SIG-M5 treated with dmso at 0.1 percent for 504 hours (cell line): Measurements from ENCODE around the gene HIPK2.

Source experiments
- DNase-seq: peaks from one replicate; lab custom pipeline; 2025; ENCODE audit not compliant: unreplicated experiment; lab: John Stamatoyannopoulos, UW

Gene HIPK2

DNA sequence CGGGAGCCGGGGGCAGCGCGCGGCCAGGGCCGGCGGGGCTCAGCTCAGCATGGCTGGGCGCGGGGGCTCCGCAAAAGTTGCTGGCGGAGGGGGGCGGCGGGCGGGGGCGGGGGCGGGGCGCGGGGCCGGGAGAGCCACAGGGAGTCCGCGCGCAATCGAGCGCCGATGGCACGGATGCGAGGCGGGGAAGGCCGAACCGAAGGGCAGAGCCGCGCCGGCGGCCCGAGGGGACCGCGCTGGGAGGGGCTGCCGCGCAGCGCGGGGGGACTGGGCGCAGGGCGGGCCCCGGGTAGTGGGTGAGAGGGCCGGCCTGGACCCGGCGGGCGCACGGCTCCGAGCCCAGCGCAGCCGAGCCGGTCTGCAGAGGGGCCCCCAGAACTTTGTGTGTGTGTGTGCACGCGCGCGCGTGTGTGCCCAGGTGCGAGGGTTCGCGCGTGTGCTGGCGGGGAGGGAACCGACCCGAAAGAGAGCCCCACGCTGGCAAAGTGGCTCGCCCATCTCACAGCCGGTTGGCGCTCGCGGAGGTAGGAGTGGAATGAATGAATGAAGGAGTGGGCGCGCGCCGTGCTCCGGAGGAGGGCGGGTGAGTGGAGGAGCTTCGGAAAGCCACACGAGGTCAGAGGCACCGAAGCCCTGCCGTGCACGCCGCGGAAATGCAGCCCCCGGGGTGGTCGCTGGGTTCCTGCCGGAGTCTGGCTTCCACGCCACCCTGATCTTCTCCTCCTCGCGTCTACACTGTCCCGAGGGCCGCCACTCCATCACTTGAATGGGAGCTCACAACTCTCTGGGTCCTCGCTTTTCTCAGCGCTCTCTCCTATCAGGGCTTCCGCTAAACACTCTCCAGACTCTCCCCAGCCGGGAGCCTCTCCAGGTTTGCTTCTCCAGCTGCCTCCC is at the start of gene HIPK2:
Gene HIPK2, minus strand, starts transcription at position 51 of the 894 bp plus-strand sequence. CDS start 375 bp downstream, outside the sequence.
- peak; percentile 30 for DNase-seq

DNA sequence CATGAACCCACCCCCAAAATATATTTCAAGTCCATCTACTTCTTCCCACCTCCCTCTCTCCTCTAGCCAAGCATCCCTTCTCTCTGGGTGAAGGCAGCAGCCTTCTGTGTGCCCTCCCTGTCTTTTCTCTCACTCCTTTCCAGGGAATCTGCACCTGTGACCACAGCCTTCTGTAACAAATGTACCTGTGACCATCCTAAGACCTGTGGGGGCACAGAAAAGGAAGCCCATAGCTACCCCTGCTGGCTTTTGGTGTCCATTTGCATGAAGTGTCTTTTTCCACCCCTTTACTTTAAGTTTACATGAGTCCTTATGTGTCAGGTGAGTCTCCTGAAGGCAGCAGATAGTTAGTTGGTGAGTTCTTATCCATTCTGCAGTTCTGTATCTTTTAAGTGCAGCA is 49.2 kb upstream of the HIPK2 start:
- DNase-seq = no peak

DNA sequence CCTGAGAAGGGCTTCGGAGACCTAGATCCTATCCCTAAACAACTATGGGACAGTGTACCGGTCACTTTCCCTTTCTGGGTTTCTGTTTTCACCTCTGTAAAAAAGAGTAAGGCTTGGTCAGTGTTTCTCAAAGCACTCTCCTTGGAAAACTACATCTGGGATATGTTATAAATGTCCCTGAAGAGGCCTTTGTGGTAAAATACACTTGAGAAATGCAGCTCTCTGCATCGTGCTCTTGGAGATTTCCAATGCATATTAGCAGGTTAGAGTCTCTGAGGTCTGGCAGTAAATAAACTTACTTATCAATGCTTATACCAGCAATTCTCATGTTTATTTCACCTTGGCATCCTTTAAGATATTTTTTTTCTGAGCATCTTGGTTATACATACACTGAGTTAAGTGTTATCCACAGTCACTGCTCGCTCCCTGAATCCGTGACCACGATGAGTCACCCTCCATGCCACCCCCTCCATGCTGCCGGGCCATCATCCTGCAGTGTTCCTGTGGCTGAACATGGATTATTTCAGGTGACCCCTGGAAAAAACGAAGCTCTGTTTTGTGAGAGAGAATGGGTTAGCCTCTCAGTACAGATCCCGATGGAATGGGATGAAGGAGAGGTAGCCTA is 48.0 kb upstream of the HIPK2 start:
- no peak for DNase-seq

DNA sequence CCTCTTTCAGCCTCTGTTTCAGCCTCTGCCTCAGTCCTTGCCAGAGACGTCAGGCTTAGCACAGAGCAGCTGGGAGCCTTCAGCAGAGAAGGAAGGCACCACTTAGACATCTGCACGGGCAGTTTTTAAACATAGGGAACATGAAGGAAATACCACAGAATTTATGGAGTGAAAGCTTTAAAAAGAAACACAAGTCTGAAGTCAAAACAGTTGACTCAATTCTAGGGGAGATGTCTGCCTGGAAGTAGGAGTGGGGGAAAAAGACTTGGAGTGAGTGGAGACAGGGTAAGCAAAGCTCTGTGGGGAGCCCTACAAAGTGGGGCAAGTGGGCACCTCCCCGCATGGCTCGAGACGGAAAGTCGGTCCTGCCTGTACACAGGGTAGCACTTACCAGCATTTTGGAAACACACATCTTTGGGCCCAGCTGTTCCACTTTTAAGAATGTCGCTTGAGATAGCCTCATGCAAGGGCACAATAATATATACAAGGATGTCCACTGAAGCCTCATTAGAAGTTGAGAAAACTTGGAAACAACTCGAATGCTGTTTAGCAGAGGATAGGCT is 46.2 kb upstream of the HIPK2 start:
- no peak for DNase-seq

DNA sequence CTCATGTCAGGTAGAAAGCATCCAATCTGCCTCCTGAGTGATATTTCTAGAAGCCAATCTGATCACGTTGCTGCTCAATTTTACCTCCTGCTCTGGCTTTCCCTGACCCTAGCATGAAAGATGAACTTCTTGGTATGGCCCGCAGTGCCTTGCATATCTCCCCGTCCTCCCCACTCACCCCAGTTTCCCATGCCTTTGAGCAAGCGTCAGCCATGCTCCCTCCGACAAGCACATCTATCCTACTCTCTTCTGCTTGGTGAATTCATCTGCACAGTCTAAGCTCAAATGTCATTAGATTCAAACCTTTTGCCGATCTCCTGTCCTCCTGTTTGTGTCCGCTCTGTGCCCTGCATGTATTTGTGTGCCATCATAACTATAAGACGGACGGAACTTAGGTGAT is 45.1 kb upstream of the HIPK2 start:
- DNase-seq = no peak

DNA sequence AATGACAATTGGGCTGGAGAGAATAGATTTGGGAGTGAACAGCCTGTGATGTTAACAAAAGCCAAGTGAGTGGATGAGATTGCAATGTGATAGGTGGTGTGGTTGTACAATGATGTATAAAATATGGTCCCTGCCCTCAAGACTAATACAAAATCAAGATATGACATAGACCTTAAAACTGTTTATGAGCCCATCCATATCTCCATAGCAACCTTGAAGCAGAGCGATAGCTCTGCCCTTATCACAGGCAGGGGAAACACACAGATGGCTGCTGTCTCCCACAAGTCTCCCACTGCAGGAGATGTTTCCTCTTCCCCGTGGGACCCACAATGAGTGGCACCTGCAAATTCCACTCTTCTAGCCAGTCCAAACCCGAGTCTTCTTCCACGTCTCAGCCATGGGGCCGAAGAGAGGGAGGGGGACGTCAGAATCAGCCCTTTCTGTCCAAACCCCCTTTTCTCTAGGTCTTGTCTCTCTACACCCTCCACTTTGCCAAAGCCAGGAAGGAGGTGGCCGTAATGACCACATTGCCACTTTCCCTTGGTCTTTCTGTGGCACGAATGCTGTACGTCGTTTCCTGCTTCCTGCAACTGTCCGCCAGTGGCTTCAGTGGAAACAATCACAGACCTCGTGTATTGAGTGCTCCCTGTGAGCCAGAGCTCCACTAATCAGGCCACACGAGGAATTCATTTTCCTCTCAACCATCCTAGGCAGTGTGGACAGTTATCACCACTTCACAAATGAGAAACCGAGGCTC is 43.7 kb upstream of the HIPK2 start:
- DNase-seq = no peak

DNA sequence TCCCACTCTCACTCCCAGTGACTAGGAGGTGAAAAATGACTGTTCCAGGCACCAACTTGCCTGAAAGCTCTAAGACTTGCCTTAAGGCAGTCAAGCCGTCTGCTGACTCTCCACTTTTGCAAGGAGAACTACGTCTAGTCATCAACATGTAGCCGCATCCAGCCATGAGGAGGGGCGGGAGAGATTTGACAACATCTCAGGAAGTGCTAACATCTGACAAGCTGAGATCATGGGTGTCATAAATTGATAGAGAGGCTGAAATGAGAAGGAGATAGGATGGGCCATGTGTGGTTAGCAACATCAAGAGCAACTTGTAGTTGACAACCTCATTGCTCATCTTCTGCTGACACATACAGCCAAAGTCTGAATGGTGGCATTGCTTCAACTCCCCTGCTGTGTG is 42.3 kb upstream of the HIPK2 start:
- DNase-seq = no peak

DNA sequence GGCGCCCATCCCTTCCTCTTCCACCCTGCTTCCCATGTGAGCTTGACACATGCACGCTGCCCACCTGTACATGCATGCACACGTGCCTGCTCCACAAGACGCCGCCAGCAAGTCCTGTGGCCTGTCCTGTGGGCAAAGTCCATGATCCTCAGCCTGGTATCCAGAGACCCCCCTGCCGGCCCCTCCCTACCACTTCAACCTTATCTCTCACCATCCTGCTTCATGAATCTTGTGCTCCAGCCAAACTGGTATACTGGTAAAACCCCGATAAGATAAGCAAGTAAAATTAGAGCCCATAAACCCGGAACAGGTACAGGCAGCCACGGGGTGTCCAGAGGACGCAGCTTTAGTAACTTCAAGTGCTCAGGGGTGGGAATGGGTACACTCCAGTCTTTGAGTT is 39.5 kb upstream of the HIPK2 start:
- DNase-seq = no peak

DNA sequence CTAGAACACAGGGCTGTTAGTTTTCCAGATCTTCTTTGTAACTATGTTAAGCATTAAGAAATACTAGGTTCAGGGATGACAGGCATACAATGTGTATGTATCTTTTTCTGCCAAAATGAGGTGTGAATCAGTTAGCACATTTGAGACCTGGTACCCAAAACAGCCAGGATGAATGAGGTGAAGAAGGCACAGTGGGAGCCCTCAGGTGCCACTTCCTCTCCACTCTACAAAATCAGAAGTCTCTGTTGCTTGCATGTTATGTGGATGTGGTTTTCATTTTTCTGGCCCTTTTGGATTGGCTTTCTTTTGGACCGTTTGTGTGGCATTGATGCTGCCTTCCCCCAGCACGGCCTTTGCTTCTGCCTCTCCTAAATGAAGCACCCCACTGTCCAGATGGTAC is 35.9 kb upstream of the HIPK2 start:
- no peak for DNase-seq

DNA sequence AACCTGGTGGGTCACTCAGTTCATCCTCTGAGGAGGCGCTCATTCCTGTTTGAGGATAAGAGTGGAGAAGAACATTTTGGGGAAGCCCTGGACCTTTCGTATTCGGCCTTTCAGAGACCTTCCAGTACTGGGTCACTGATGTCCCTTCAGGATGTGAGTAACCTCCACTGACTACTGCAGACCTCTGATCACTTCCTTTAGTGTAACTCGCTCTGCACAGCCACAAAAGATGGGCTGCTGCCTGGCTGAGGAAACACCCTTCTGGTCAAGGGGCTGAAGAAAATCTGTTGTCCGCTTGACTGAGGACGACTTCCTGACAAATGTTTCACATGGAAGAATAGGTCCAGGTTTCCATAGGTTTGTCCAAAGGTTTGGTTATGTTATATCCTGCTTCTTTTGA is 35.4 kb upstream of the HIPK2 start:
- no peak for DNase-seq

DNA sequence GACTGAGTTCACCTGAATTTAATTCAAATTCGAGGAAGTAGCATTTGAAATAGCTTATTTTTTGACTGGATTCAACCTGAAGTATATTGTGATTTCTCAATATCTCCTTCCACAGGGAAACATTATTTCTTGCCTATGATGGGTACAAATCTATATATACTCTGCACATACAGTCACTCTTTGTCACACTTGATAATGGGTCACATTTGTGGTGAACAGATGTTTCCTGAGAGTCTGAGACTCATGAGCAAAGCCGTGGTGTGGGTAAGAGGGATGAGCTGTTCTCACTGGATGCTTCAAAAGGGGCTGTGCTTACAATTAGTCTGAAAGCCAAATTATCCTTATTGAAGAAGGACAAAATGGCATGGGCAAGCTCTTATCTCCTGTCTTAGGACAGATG is 33.3 kb upstream of the HIPK2 start:
- no peak for DNase-seq

DNA sequence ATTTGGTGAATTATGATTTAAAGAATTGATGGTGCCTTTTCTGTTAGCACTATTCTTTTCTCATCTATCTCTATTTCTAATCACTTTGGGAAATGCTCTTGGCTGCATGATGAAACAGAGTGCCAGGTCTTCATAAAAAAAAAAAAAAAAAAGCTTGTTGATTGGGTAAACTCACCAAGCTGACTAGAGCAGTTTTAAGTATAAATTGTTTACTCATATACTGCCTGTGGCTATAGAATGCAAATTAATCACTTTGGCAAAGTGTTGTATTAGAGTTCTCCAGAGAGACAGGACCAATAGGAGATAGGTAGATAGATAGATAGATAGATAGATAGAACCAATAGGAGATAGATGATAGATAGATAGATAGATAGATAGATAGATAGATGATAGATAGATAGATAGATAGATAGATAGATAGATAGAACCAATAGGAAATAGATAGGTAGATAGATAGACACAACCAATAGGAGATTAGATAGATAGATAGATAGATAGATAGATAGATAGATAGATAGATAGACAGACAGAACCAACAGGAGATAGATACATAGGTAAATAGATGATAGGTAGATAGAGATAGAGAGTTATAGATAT is 31.1 kb upstream of the HIPK2 start:
- DNase-seq = no peak

DNA sequence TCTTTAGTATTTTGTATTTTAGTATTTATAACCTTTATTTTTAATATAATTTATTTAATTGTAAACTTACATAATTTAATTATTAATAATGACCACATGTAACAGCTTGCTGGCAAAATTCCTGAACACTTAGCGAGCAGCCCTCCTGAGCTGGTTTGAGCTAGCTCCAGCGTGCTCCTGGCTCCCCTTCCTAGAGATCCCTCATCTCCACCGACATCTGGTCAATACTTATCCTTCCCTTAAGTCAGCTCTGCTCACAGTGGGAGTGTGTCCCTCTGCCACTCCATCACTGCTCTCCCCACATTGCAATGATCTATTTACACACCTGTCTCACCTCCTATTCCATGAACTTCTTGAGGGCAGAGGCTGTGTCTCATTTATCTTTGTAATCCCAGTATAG is 30.6 kb upstream of the HIPK2 start:
- no peak for DNase-seq

DNA sequence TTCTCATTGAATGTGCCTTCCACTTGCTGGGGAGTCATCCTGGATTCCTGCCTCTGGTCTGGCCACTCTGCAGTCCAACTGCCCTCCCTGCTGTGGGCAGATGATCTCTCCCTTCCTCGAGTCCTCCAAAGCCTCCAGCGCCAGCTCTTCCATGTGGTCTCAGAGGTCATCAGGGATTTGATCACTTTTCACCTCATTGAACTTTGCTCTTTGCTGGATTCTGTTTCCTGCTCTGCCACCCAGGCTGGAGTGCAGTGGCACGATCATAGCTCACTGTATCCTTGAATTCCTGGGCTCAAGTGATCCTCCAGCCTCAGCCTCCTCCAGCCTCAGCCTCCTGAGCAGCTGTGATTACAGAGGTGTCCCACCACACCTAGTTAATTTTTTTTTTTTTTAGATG is 29.2 kb upstream of the HIPK2 start:
- DNase-seq = no peak

DNA sequence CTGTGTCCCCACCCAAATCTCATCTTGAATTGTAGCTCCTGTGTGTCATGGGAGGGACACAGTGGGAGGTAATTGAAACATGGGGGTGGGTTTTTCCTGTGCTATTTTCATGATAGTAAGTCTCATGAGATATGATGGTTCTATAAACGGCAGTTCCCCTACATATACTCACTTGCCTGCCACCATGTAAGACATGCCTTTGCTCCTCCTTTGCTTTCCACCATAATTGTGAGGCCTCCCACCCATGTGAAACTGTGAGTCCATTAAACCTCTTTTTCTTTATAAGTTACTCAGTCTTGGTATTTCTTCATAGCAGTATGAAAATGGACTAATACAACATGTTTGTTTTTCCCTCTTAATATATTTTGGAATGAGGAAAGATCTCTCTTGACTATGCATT is 26.8 kb upstream of the HIPK2 start:
- DNase-seq = no peak

DNA sequence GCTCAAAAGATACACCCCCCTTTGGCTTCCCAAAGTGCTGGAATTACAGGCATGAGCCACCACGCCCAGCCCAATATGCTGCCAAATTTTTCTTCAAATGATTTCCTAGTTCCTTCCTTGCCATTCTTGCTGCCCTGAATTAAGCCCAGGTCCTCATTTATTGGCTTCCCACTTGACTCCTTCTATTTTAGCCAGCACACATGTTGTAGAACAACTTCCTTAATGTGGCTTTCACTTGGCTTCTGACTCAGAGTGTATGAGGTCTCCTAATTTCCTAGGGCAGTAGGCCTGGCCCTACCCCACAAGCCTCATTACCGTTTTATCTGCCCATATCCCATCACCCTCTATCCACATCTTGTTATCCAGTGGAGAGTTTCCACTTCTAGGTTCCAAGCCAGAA is 21.8 kb upstream of the HIPK2 start:
- DNase-seq = peak; percentile 80

DNA sequence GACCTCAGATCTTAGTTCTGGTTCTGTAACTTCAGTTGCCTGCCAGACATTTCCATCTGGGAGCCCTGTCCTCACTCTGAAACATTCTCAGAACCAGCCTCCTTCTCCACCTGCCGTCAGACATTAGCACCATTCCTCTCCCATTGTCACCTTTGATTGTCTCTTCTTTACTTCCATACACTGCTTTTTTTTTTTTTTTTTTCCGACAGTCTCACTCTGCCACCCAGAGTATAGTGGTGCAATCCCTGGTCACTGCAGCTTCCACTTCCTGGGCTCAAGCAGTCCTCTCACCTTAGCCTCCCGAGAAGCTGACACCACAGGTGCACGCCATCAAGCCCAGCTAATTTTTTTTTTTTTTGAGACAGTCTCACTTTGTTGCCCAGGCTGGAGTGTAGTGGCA is 21.1 kb upstream of the HIPK2 start:
- DNase-seq = no peak

DNA sequence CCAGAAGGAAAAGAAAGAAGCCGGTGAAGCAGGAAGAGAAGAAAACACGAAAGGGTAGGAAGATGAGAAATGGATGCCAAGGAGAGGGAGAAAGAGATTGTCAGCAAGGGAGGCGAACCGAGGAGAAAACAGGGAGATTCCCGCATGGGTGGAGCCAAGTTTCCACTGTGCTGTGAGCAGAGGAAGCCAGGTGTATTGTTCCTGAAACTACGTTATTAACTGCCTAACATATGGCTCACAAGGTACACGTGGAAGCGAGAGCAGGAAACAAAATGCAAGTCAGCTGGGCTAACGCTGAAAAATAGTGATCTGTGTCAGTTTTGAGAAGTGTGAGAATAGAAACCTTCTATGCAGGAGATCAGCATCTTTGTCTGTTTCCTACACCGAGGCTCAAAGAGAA is 20.4 kb upstream of the HIPK2 start:
- DNase-seq = no peak

DNA sequence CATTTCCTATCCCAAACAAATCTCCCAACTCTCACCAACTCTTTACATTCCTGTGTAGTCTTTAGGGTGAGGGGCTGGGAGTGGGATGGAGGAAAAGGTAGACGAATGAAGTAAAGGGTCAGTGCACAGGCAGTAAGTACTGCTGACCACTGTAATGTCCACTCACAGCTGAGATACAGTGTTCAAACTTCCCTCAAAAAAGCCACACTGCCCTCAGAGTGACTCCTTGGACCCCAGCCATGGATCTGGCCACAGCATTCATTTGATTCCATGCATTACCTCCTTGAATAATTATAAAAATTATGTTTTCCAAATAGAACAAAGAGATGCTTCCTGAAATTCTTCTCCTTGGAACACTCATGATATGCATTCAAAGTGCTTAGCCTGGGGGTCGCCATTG is 19.8 kb upstream of the HIPK2 start:
- no peak for DNase-seq

DNA sequence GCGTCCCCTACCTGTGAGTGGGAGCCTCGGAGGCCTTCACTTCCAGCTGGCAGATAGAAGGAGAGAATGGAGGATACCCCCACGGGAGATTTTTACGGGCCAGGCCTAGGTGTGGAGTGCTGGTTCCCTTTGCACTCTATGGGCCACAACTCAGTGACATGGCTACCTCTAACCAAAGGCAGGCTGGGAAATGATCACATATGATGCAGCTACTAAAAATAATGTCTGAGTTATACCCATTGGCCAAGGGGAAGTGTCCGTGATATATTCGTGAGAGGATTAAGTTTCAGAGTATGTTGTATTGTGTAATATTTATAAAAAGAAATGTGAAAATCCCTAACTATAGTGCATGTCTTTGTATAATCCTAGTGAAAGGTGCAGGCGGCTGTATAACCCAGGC is 13.5 kb upstream of the HIPK2 start:
- no peak for DNase-seq

DNA sequence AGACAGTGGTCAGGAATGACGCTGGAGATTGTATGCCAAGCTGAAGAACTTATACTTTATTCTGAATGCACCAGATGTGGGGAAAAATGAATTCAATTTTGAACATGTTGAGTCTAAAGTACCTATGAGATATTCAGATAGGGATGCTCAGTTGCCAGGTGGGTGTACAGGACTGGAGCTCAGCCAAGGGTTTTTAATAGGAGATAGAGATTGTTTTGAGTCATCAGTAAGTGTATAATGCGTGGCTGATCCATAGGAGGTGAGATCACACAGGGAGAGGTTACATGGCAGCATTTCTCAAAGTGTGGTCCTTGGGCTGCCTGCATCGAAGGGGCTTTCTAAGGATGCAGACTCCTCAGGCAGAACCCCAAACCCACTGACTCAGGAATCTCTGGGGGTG is 6.8 kb upstream of the HIPK2 start:
- DNase-seq = no peak
